T-helper 17 cell (primary cell): ENCODE results near the gene FRMD4B. TPM values are rescaled to one million over a fixed set of nuclear protein-coding genes. Genes with fewer than 3 reads are reported as not detected.
"Not testable (repeated sequence)": the region's sequence is repeated elsewhere in the genome, so short reads cannot be mapped to it uniquely, and the experiment has no call there.

Experiments
- ATAC-seq: fragments of 150-1000 bp; cut with Tn5 transposase; 2 replicates; pipeline ENCODE4 v1.10.0; 2021; ENCODE audit warnings: mild to moderate bottlenecking, moderate library complexity
- DNase-seq, 3 donors: peaks; one replicate each; pipeline versions ENCODE4 v3.0.0 to v3.0.0-alpha.2; 2020 to 2021
- H3K9me3 ChIP-seq: one replicate; pipeline ENCODE4 v1.7.0; 2013; ENCODE audit warnings: low read length, mild to moderate bottlenecking; ENCODE audit not compliant: control insufficient read depth, poor library complexity, severe bottlenecking
- H3K27ac Mint-ChIP-seq: one replicate; pipeline ENCODE4 v1.8.0; 2022; ENCODE audit warnings: mild to moderate bottlenecking, moderate library complexity, mixed read lengths
- H3K27me3 Mint-ChIP-seq: one replicate; pipeline ENCODE4 v1.8.0; 2022; ENCODE audit warnings: mixed read lengths
- H3K36me3 Mint-ChIP-seq: one replicate; pipeline ENCODE4 v1.8.0; 2022; ENCODE audit warnings: low read depth, mixed read lengths
- H3K4me1 Mint-ChIP-seq: one replicate; pipeline ENCODE4 v1.8.0; 2022; ENCODE audit warnings: mild to moderate bottlenecking, mixed read lengths
- H3K4me3 Mint-ChIP-seq: one replicate; pipeline ENCODE4 v1.8.0; 2022; ENCODE audit warnings: mild to moderate bottlenecking, moderate library complexity, mixed read lengths
- total RNA-seq, 4 donors: library from RNA in 2 of 4; stranded (reverse) in 2 of 4; gene quantifications; one replicate each; pipeline ENCODE4 v1.2.3 and lab custom pipeline; 2022 to 2026

Gene FRMD4B
- total RNA-seq, 2 donors from 2014 or later: 25.6 to 36.6 TPM

DNA sequence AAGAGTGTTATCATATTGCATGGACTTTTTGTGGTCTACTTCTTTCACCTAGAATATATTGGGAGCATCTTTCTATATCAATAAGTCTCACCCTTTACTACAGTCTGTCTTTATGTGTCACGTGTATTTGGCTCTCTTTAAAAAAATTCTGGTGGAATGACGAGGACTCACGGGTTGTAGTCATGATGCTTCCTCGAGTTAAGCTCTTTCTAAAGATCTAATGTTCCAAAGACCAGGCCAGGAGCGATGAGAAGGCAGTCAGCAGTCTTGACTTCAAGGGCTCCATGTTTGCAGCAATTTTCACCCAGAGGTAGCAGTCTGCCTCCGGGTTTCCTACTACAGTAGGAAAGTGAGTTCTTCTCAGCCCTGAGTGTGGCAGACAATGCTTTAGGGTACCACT, 88.9 kb downstream of the FRMD4B start:
- DNase-seq: no peak
- Mint-ChIP-seq H3K27ac (no peak overlapping the region), H3K4me1 (no peaks in the 10 kb centered on the region), H3K36me3 (no peaks in the 10 kb centered on the region), H3K4me3 (no peak overlapping the region), H3K27me3 (no peaks in the 10 kb centered on the region)
- H3K9me3 ChIP-seq: no peaks in the 10 kb centered on the region
- ATAC-seq: no peak

DNA sequence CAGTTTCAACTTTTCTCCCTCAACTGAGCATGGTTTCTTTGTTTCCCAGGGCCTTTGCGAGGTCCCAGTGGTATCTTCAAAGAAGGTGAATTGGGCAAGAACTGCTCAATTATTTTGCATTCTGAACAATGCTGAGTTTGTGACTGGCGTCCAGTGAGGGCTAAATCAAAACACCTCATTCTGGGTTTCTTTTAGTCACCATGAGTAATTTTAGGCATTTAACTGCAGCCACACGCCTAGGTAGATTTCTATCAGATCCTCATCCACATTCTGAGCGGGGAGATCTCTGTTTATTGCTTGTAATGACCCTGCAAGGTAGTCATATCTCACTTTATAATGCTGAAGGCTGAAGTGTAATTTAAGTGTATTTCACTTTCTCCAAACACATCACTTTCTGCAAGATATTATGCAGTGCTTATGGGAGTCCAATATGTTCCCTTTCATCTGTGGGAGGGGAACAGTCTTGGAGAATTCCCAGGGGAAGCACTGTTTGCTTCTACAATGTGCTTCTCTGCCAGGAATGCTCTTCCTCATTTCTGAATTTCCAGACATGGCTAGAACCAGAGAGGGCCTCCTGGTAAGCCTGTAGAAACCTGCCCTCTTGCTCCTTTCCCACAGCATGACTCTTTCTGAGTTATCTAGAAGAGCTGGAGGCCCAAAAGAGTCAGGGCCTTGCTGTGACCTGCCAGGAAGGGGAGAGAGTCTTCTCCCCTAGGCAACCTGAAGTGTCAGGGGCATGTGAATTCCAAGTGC, 91.7 kb downstream of the FRMD4B start:
- Mint-ChIP-seq H3K4me1 (no peaks in the 10 kb centered on the region), H3K27ac (no peak overlapping the region), H3K4me3 (no peak overlapping the region), H3K36me3 (no peaks in the 10 kb centered on the region), H3K27me3 (no peaks in the 10 kb centered on the region)
- DNase-seq (no peak), ATAC-seq (no peak)
- H3K9me3 ChIP-seq: no peaks in the 10 kb centered on the region

DNA sequence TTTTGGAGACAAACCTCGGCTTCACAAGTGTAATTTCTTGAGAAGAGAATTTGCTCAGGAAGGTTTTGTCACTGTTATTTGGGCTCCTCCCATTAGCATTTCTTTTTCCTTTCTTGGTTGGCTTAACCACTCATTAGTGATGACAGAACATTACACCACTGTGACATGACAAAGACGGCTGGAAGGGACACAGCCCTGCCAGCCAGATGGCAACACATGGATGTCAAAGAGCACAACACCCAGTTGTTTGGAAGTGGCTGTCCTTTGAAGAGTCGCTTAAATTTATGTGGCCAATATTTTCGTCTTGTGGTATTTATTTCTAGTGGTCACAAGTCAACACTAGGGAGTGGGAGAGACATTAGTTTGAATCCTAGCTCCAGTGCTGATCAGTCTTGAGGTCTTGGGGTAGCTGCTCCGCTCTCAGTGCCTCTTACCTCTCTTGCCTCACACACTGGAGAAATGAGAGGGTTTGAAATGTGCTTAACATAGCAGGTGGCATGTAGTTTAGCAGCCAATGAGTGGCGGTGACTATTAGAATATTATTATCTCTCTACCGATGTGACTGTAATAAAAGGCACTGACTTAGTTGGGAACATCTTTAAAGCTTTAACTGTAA, 92.8 kb downstream of the FRMD4B start:
- no peak for ATAC-seq

DNA sequence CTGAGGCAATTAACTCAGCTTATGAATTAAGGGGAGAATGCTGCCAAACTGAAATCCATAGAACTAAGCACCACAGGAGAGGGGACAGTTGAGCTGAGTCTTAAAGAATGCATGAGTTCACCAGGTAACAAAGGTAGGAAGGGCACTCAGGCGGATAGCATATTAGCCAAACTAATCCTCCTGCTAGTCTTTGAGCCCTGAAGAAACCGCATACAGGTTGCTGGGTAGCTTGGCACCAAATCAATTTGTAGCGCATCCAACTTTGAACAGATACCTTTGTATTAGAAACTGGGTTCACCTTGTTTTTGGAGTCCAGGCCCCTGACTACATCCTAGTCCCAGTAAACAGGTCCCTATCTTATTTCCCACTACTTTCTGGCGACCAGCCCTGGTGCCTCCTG, 93.7 kb downstream of the FRMD4B start:
- Mint-ChIP-seq H3K27ac (no peak overlapping the region), H3K4me1 (peaks cover 8% of the 10 kb centered on the region), H3K27me3 (no peaks in the 10 kb centered on the region), H3K36me3 (no peaks in the 10 kb centered on the region), H3K4me3 (no peak overlapping the region)
- no peak for ATAC-seq
- DNase-seq: no peak
- H3K9me3 ChIP-seq: no peaks in the 10 kb centered on the region

More for the DNA sequence above, 92.8 kb downstream of the FRMD4B start:
- no peak overlapping the region for H3K4me3 Mint-ChIP-seq
- DNase-seq: no peak
- H3K9me3 ChIP-seq: no peaks in the 10 kb centered on the region
- no peaks in the 10 kb centered on the region for H3K27me3 Mint-ChIP-seq
- H3K36me3 Mint-ChIP-seq: no peaks in the 10 kb centered on the region
- H3K27ac Mint-ChIP-seq: no peak overlapping the region
- H3K4me1 Mint-ChIP-seq: peaks cover 8% of the 10 kb centered on the region

DNA sequence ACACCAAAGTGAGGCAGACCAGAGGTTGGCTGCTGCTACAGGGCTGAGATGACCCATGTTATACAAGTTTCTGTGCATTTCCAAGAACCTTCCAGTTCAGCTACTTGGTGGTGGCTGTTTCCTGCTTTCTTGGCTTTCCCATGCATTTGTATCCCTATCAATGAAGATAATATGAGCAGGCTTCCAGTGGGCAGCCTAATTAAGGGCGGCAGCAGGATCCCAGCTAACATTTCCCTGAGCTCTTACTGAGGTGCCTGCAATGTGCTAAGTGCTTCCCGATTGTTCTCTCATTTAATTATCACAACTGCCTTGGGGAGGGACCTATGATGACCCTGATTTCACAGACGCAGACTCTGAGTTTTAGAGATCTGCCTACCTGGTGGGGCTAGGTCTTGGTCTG, 95.5 kb downstream of the FRMD4B start:
- ATAC-seq (no peak), DNase-seq (no peak)
- Mint-ChIP-seq H3K36me3 (no peaks in the 10 kb centered on the region), H3K4me3 (no peak overlapping the region), H3K27ac (no peak overlapping the region), H3K27me3 (no peaks in the 10 kb centered on the region), H3K4me1 (peaks cover 8% of the 10 kb centered on the region)
- no peaks in the 10 kb centered on the region for H3K9me3 ChIP-seq

DNA sequence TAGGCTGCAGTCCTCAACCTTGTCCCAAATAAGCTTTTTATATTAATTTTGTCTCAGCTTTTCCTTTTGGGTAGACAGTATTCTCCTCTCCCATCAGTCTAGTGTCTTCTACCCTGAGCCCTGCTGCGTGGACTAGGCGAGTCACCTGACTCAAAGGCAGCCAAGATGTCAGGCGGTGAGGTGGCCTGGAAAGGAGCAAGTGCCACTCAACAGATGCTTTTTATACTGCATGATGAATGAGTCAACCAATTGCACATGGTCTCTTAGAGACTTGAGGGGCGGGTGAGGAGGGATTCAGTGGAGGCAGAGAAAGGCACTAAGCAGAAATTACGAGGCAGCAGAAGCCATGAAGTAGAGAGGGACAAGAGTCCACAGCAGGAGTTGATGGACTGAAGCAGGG, 95.9 kb downstream of the FRMD4B start:
- Mint-ChIP-seq H3K4me1 (peaks cover 8% of the 10 kb centered on the region), H3K27me3 (no peaks in the 10 kb centered on the region), H3K4me3 (no peak overlapping the region), H3K27ac (no peak overlapping the region), H3K36me3 (no peaks in the 10 kb centered on the region)
- DNase-seq (no peak), ATAC-seq (no peak)
- H3K9me3 ChIP-seq: no peaks in the 10 kb centered on the region

DNA sequence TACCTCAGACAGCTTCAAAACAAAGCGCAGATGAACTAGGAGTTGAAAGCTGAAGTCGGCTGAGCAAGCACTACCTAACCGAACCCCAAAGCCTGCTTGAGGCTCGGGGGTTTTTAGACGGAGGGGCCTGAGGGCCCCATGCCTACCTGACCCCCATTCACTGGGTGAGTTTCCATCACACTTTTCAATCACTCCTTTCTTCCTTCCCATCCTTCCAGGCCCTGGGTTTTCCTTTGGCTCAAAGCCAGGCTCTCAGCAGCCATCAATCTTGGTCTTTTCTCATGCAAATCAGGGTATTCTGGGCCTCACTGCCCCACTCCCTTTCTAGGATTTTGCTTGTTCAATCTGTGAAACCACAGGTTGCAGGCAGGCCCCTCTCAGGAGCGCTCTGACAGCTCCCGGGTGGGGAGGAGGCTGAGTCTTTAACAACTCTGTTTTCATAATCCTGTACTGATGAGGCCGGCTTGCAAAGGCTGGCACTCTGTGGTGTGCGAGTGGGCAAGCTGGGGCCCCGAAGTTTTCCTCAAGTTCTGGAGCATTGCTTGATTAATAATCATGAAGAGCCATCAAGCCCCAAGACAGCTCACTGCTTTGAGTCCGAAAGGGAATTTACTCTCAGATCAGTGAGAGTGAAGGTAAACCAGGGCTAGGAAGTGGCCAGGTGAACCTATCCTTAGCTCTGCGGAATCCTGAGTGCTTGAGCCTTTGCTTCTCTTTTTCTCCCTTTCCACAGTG, 97.6 kb downstream of the FRMD4B start:
- ATAC-seq: peak; percentile 35
- DNase-seq: no peak
- peak overlapping the region; percentile 66 for H3K4me3 Mint-ChIP-seq
- no peaks in the 10 kb centered on the region for H3K9me3 ChIP-seq
- H3K27ac Mint-ChIP-seq: peak overlapping the region; percentile 57
- H3K4me1 Mint-ChIP-seq: peaks cover 8% of the 10 kb centered on the region
- H3K27me3 Mint-ChIP-seq: peaks cover 7% of the 10 kb centered on the region
- no peaks in the 10 kb centered on the region for H3K36me3 Mint-ChIP-seq

DNA sequence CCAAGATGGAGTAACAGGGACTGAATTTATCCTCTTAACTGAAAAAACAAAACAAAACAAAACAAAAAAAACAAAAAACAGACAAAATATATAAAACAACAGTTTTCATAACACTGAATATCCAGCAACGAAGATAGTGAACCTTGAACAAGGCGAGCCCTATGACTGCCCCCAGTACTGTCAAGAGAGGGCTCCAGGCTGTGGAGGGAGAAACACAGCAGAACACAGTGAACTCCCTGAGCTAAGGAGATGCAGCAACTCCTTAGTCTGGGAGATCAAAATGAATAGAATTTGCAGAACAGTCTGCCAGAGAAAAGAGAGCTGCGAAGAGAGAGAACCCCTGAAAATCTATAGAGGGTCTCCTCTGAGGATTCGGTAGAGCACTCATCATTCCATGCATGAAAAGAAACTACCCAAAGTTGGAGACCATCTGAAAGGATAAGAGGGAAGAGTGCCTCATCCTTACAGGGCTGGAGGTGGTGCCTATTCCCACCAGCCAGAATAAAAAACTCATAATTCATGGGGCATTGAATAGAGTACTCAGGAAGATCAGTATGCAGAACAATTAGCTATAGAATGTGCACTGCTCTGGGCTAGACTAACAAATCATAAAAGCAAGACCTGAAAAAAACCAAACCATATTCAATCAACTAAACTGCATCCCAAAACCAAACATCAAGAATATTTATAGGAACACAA, 101.8 kb downstream of the FRMD4B start:
- H3K9me3 ChIP-seq: no peaks in the 10 kb centered on the region
- Mint-ChIP-seq H3K27me3 (peaks cover 21% of the 10 kb centered on the region), H3K4me3 (no peak overlapping the region), H3K27ac (no peak overlapping the region), H3K4me1 (peaks cover 11% of the 10 kb centered on the region), H3K36me3 (no peaks in the 10 kb centered on the region)
- no peak for DNase-seq
- no peak for ATAC-seq

DNA sequence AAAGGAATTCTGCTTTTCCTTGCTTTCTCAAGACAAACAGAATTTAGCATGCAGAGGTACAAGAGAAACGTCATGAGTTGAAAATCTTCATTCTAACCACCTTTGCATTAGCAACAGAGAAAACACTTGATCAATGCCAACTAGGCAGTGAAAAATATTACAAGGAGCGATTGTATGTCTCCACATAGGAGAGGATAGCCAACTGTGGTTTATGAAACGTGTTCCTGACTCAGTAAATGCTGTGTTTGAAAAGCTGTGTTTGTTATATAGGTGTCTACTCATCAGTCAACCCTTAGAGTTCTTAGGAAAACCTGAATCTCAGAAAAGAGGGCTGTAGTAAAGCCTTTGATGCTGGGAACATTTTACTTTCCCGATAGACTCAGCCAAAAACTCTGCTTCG, 102.4 kb downstream of the FRMD4B start:
- H3K27ac Mint-ChIP-seq: no peak overlapping the region

DNA sequence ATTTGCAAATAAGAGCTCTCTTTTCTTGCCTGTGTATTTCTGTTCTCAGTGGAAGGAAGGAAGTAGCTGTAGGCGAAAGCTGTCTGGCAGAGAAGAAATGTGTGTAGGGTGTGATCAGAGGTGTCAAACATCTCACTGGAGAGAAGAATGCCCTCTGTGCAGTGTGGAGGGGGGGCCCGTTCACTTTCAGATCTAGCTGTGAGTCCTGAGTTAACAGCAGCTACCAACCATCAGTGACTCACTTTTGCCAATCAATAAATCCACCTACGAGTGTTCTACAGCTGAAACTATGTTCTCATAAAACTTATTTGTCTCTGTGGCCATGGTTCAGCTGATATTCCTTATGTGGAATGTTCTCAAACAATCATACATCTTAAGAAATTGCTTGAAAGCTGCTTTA, 103.7 kb downstream of the FRMD4B start:
- no peaks in the 10 kb centered on the region for H3K9me3 ChIP-seq
- Mint-ChIP-seq H3K36me3 (no peaks in the 10 kb centered on the region), H3K27me3 (peaks cover 26% of the 10 kb centered on the region), H3K4me3 (no peak overlapping the region), H3K27ac (no peak overlapping the region), H3K4me1 (peaks cover 3% of the 10 kb centered on the region)
- no peak for ATAC-seq
- DNase-seq: no peak

More for the DNA sequence above, 102.4 kb downstream of the FRMD4B start:
- Mint-ChIP-seq H3K4me1 (peaks cover 7% of the 10 kb centered on the region), H3K27me3 (peaks cover 26% of the 10 kb centered on the region), H3K36me3 (no peaks in the 10 kb centered on the region), H3K4me3 (no peak overlapping the region)
- DNase-seq (no peak), ATAC-seq (no peak)
- H3K9me3 ChIP-seq: no peaks in the 10 kb centered on the region

DNA sequence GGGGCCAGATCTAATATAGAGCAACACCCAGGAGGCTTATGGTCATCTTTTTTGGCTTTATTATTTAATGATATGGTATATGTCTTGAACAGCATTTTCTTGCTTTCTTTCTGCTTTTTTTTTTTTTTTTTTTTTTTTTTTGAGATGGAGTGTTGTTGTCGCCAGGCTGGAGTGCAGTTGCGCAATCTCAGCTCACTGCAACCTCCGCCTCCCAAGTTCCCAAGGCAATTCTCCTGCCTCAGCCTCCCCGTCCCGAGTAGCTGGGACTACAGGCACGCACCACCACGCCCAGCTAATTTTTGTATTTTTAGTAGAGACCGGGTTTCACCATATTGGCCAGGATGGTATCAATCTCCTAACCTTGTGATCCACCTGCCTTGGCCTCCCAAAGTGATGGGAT, 108.5 kb downstream of the FRMD4B start:
- H3K27ac Mint-ChIP-seq, ATAC-seq, H3K4me3 Mint-ChIP-seq, H3K4me1 Mint-ChIP-seq, DNase-seq, H3K9me3 ChIP-seq, H3K36me3 Mint-ChIP-seq: not testable (repeated sequence)
- peaks cover 19% of the 10 kb centered on the region for H3K27me3 Mint-ChIP-seq

DNA sequence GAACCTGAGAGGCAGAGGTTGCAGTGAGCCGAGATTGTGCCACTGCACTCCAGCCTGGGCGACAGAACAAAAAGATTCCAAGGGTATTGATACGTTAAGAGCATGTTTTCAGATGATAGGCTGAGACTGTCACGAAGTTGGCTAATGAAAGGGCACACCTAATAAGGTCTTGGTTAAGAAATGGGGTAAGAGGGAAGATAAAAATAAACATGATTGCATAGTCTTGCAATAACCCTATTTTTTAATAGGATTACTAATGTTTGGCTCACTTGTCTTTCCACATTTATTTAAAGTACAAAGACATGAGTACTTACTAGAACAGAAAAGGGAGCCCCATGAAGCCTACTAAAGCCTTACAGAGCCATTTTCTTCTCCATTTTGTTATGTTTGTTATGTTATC, 109.0 kb downstream of the FRMD4B start:
- no peaks in the 10 kb centered on the region for H3K9me3 ChIP-seq
- H3K36me3 Mint-ChIP-seq: no peaks in the 10 kb centered on the region
- no peak overlapping the region for H3K4me3 Mint-ChIP-seq
- peaks cover 3% of the 10 kb centered on the region for H3K4me1 Mint-ChIP-seq
- ATAC-seq (no peak), DNase-seq (no peak)
- H3K27ac Mint-ChIP-seq: no peak overlapping the region
- H3K27me3 Mint-ChIP-seq: peaks cover 14% of the 10 kb centered on the region

DNA sequence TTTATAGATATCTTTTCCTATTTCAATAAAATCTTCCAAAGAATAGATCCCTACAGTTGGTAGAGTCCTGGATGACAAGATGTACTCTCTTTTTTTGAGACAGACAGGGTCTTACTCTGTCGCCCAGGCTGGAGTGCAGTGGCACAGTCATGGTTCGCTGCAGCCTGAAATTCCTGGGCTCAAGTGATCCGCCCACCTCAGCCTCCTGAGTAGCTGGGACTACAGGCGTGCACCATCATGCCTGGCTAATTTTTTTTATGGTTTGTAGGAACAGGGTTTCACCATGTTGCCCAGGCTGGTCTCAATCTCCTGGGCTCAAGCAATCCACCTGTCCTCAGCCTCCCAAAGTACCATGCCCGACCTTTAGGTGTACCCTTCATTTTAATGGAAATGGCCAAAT, 109.7 kb downstream of the FRMD4B start:
- H3K9me3 ChIP-seq, H3K4me1 Mint-ChIP-seq, DNase-seq, H3K27ac Mint-ChIP-seq, ATAC-seq, H3K4me3 Mint-ChIP-seq, H3K36me3 Mint-ChIP-seq: not testable (repeated sequence)
- H3K27me3 Mint-ChIP-seq: peaks cover 12% of the 10 kb centered on the region
